K562 (cell line): ENCODE measurements around the gene UNC45A. TPM values are rescaled to one million over a fixed set of nuclear protein-coding genes. Genes with fewer than 3 reads are reported as not detected.

ENCODE experiments used
- GTF2B ChIP-seq: IDR thresholded peaks from 2 replicates; pipeline ENCODE4 v1.6.1; 2011; ENCODE audit not compliant: insufficient read length; ENCODE audit errors: extremely low read depth
- POU5F1 ChIP-seq: fragments of 150-350 bp; IDR thresholded peaks from 2 replicates; pipeline ENCODE4 v1.6.1; 2014; ENCODE audit warnings: borderline replicate concordance, low read length, low read depth, mild to moderate bottlenecking; ENCODE audit not compliant: partially characterized antibody
- SMARCB1 ChIP-seq: IDR thresholded peaks from 2 replicates; pipeline ENCODE4 v1.6.1; 2011; ENCODE audit warnings: improper control_type of control experiment, low read depth; ENCODE audit not compliant: insufficient read length
- TSHZ1 ChIP-seq: fragments of 250-450 bp; sonication (Bioruptor Pico); IDR thresholded peaks from 2 replicates; pipeline ENCODE4 v1.4.0; 2020; ENCODE audit warnings: mild to moderate bottlenecking, moderate library complexity
- ZBTB11 ChIP-seq, 3 experiments: fragments of 200-800 bp in 1 of 3; fragments of 250-450 bp in 1 of 3; fragments of 450-650 bp in 1 of 3; sonication (Bioruptor Pico) in 1 of 3; sonication (Bioruptor generic) in 1 of 3; formaldehyde crosslinking in 1 of 3; IDR thresholded peaks; 2 replicates each; pipeline versions ENCODE4 v1.6.1 to v1.8.0; 2016 to 2022; ENCODE audit warnings: mild to moderate bottlenecking in 2 of 3, missing genetic modification characterization in 2 of 3, missing compliant biosample characterization in 1 of 3, moderate library complexity in 1 of 3
- polyA plus RNA-seq, 8 experiments: library from polyadenylated mRNA; depleted of rRNA in 4 of 8; stranded (reverse) in 5 of 8; unstranded in 3 of 8; fragments of >200 nt; fragmentation: Nextera tagmentation in 2 of 8; fragmentation: Illumina TruSeq in 1 of 8; extraction: Ambion mirVana in 2 of 8; extraction: Trizol in 1 of 8; gene quantifications; 2 replicates each; pipeline versions ENCODE4 v1.2.1 to v1.2.3, GENCODE V29; 2011 to 2014; ENCODE audit warnings: inconsistent platforms in 1 of 8, missing spikeins in 1 of 8
- total RNA-seq, 7 experiments: library from RNA; depleted of rRNA in 6 of 7; stranded (reverse); fragments of >200 nt in 6 of 7; fragmentation: Illumina TruSeq in 2 of 7; extraction: Trizol in 2 of 7; gene quantifications; 2 replicates each; pipeline versions ENCODE4 v1.2.1 to v1.2.3, GENCODE V29; 2011 to 2021; ENCODE audit warnings: low replicate concordance in 1 of 7

The UNC45A gene
- total and polyA plus RNA-seq, 9 of the 15 experiments (the other 6 are each of a cell fraction or from before 2014, with no cell fraction given) = 22.4 to 79.3 (median 43.7) TPM

GRCh38 chr15:90982135-90982534 lies 47.0 kb downstream of the UNC45A start (continued):
- TF ChIP-seq ZBTB11 (CRISPR knock-in tag; IDR thresholded peaks at IDR 0.05) = no peak
- no peak for TF ChIP-seq TSHZ1 (CRISPR knock-in tag)
- no peak for TF ChIP-seq POU5F1
- TF ChIP-seq SMARCB1 = no peak
- no peak for TF ChIP-seq GTF2B
